LNCaP clone FGC (cell line): ENCODE results near the gene ZRANB1.
"Not testable (repeated sequence)": the region's sequence is repeated elsewhere in the genome, so short reads cannot be mapped to it uniquely, and the experiment has no call there.

Experiments
- DNase-seq: peaks from one replicate; pipeline ENCODE4 v3.0.0-alpha.2; 2011; ENCODE audit warnings: low read depth
- H3K4me3 ChIP-seq: 2 replicates; pipeline ENCODE4 v1.5.1; 2011; ENCODE audit warnings: mild to moderate bottlenecking, low read depth, low read length, control low read depth
- TF ChIP-seq, protein P1 (sequence below): IDR thresholded peaks from 2 replicates; pipeline ENCODE4 v1.5.1; 2012; ENCODE audit warnings: mild to moderate bottlenecking; ENCODE audit not compliant: control insufficient read depth, insufficient read depth; ENCODE audit errors: extremely low read depth

The ZRANB1 gene

DNA sequence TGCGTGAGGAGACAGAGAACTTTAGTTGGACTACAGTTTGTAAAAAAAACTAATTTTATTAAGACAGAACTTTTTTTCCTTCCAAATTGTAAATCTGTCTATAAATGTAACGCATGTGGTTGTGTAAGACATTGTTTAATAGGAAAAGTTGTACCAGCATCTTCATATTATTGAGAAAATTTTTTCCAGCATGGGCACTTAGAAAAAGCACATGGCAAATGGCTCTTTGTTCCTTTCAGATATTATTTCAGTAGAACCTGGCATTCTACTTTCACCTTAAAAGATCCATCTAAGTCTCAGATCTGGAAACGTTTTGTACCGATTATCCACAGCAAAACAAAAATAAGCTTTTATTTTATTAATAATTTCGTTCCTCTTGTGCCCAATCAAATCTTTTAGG is 43.2 kb downstream of the ZRANB1 start:
- TF ChIP-seq, protein P1, sequence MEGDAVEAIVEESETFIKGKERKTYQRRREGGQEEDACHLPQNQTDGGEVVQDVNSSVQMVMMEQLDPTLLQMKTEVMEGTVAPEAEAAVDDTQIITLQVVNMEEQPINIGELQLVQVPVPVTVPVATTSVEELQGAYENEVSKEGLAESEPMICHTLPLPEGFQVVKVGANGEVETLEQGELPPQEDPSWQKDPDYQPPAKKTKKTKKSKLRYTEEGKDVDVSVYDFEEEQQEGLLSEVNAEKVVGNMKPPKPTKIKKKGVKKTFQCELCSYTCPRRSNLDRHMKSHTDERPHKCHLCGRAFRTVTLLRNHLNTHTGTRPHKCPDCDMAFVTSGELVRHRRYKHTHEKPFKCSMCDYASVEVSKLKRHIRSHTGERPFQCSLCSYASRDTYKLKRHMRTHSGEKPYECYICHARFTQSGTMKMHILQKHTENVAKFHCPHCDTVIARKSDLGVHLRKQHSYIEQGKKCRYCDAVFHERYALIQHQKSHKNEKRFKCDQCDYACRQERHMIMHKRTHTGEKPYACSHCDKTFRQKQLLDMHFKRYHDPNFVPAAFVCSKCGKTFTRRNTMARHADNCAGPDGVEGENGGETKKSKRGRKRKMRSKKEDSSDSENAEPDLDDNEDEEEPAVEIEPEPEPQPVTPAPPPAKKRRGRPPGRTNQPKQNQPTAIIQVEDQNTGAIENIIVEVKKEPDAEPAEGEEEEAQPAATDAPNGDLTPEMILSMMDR = no peak
- DNase-seq = no peak
- H3K4me3 ChIP-seq = no peak overlapping the region

DNA sequence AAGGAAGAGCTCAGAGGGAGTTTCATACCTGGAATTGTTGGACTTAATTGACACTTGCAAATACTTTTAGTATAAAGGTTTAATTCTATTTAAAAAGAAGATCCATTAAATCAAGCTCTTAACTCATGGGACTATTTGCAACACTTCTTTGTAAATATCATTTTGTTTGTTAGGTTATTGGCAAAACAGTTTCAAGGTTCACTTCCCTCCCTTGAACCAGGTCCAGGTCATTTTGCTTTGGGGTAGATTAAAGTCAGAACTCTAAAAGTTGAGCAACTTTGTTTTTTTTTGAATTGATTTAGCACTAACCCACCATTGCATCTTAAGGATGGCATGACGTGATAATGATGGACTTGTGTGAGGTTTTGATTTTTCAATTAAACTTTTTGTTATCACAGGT is 45.9 kb downstream of the ZRANB1 start:
- TF ChIP-seq, protein P1 = no peak
- no peak overlapping the region for H3K4me3 ChIP-seq
- no peak for DNase-seq

DNA sequence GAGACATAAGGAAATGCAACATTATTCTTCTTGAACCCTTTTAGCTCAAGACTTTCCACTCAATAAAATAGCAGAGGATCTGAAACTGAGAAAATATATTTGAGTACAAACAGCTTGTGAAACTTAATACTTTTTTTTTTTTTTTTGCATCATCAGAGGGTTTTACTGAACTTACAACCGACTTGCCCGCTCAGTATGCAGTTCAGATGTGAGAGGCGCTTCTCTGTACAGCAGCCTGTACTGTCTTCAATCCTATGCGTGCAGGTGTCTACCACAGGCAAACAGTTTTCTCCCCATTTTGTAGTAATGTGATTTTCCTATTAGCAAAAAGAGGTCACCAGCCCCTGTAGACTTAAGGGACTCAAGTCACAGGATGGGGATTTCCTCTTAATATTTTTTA is 46.8 kb downstream of the ZRANB1 start:
- DNase-seq, H3K4me3 ChIP-seq: not testable (repeated sequence)

DNA sequence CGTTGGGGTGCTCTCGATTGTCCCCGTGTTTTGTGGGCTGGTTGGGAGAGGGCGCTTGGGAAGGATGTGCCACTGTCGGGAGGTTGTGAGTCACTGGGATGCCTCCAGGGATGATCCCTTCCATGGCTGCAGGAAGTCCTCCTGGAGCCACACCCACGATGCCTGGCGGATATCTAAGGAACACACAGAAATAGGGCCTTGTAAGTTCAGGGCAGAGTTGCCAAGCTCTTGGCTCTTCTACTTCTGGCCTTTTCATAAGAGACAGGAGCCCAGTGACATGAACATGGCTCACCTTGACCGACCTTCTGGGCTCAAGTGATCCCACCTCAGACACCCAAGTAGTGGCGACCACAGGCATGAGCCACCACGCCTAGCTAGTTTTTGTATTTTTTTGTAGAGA is 47.6 kb downstream of the ZRANB1 start:
- DNase-seq = no peak
- TF ChIP-seq, protein P1 = no peak
- no peak overlapping the region for H3K4me3 ChIP-seq

DNA sequence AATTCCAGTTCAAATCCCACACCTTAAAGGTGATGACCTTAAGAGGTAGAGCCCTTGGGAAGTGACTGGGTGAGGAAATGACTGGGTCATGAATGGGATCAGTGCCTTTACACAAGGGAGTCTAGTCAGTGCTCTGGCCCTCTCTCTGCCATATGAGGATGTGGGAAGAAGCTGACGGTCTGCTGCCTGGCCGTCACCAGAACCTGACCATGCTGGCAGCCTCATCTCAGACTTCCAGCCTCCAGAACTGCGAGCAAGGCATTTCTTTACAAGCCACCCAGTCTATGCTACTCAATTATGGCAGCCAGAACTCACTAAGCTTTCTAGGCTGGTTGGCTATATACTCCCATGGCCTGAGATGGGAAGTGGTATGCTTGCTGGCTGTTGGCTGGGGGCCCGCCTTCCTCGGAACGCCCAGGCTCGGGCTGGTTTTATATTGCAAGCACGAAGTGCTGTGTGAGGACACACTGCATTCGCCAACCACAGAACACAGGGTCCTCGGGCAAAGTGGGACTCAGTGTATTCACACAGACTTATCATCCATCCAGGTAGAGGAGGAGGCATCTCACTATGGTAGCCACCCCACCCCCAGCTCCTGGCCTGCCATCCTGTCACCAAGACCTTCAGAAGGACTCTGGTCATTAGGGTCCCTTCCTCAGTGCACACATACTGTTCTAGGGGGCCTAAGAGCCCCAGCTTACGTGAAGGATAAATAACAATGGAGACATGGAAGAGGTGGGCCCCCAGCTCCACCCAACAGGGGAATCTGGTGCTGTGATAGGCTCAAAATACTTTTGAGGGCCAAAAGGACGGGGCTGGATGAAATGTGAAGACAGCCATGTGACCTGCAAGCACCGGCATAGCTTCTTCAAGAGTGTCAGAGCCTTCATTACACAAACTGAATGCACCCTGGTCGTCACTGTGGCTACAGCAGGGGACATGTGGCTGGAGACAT is 49.0 kb downstream of the ZRANB1 start:
- DNase-seq = no peak
- TF ChIP-seq, protein P1 = no peak
- H3K4me3 ChIP-seq = no peak overlapping the region

DNA sequence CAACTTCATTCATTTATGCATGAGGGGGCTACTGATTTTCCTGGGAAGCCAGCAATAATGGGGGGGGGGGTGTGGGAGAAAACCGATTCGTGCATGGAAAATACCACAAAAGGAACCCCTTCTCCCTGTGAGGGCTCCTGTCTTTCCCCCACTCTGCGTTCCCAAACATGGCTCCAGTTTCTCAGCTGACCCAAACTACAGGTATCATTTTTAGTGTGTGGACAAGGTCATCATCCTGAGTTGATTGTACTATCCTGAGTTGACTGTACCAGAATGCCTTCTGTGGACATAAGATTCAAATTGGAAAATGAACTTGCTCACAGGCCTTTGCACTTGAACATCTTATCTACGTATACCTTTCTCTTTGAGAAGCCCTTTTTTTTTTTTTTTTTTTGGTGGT is 49.9 kb downstream of the ZRANB1 start:
- no peak overlapping the region for H3K4me3 ChIP-seq
- TF ChIP-seq, protein P1 = no peak
- no peak for DNase-seq

DNA sequence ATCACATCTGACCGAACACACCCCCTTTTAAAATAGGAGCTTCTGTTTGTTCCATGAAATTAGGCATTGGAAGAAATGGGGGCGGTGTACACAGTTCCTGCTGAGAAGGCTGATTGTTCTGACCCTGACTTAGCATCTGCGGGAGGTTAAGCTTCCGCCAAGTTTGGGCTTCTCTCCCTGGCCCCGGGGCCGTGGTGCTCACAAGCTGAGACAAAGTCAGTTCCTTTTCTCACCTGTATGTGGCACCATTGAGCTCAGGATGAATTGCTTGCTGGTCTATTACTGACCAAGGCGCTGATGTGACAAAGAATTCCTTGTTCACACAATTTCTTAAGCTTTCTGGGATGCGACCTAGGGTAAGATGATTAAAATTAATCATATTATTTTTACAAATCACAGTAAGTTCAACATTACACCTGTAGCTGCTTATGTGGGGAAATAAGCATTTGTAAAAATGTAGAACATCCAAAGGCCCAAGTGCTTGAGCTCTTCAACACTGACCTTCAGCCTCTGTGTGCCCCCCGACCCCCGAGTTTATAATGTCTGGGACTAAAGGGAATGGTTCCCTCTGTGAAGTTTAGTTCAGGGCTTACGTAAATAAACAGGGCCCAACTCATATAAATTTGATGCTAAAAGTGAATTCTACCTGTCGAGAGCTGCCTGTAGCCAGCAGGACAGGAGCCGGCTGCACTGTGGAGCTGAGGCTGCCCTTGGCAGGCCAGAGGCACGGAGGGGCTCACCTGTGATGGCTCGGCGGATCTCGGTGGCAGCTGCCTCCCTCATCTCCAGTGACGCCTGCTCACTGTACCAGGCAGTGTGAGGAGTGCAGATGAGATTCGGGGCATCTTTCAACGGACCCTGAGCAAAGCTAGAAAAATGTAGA is 50.8 kb downstream of the ZRANB1 start:
- peak; percentile 41 for DNase-seq
- TF ChIP-seq, protein P1 = peak; percentile 78

More for the DNA sequence above, 50.8 kb downstream of the ZRANB1 start:
- H3K4me3 ChIP-seq = no peak overlapping the region
